A673 (cell line): ENCODE measurements around the gene FBXO15. TPM values are rescaled to one million over a fixed set of nuclear protein-coding genes. Genes with fewer than 3 reads are reported as not detected.

ENCODE experiments used
- BruUV-seq: library from RNA; stranded (reverse); fragments of 400-500 nt; replicated peaks from 2 replicates; lab custom pipeline; 2021; lab: Mats Ljungman, UMichigan
- CTCF ChIA-PET: fragments of 300-600 bp; sonication (Branson Sonifier 250); formaldehyde crosslinking; loops from one replicate; lab custom pipeline; 2022; ENCODE audit warnings: antibody characterized with exemption; lab: Charles Lee
- POLR2A ChIA-PET: fragments of 300-600 bp; sonication (Branson Sonifier 250); formaldehyde crosslinking; loops from one replicate; lab custom pipeline; 2022; ENCODE audit warnings: antibody characterized with exemption; ENCODE audit not compliant: low non-redundant PET; lab: Charles Lee
- DNase-seq: peaks from one replicate; pipeline ENCODE4 v3.0.0-alpha.2; 2015; ENCODE audit warnings: low spot score
- H3K27ac ChIP-seq: fragments of 200-600 bp; sonication (generic); 2 replicates; pipeline ENCODE4 v1.5.1; 2016; ENCODE audit warnings: mixed run types, low read depth, mild to moderate bottlenecking, mixed read lengths, antibody characterized with exemption, low read length; ENCODE audit not compliant: poor library complexity, severe bottlenecking
- H3K27me3 ChIP-seq: fragments of 200-600 bp; sonication (generic); replicated peaks from 2 replicates; pipeline ENCODE4 v1.6.1; 2017; ENCODE audit warnings: mixed run types, low read depth, mild to moderate bottlenecking, mixed read lengths, antibody characterized with exemption, low read length; ENCODE audit not compliant: insufficient read depth, poor library complexity
- H3K36me3 ChIP-seq: fragments of 200-600 bp; sonication (generic); 2 replicates; pipeline ENCODE4 v1.6.1; 2016; ENCODE audit warnings: mixed run types, mild to moderate bottlenecking, mixed read lengths, antibody characterized with exemption, low read length; ENCODE audit not compliant: insufficient read depth, poor library complexity, severe bottlenecking
- H3K4me1 ChIP-seq: fragments of 200-600 bp; sonication (generic); 2 replicates; pipeline ENCODE4 v1.6.1; 2017; ENCODE audit warnings: mixed run types, mild to moderate bottlenecking, mixed read lengths, antibody characterized with exemption, low read length; ENCODE audit not compliant: insufficient read depth, poor library complexity, severe bottlenecking
- H3K4me3 ChIP-seq: fragments of 200-600 bp; sonication (generic); 2 replicates; pipeline ENCODE4 v1.5.1; 2016; ENCODE audit warnings: low read depth, mixed run types, mild to moderate bottlenecking, mixed read lengths, low read length; ENCODE audit not compliant: poor library complexity, severe bottlenecking
- H3K9me3 ChIP-seq: fragments of 200-600 bp; sonication (generic); 2 replicates; pipeline ENCODE4 v1.6.1; 2016; ENCODE audit warnings: mixed run types, low read depth, mild to moderate bottlenecking, mixed read lengths, antibody characterized with exemption, low read length; ENCODE audit not compliant: poor library complexity, severe bottlenecking
- EZH2 ChIP-seq: fragments of 200-600 bp; sonication (generic); IDR thresholded peaks from 2 replicates; pipeline ENCODE4 v1.6.1; 2017; ENCODE audit warnings: borderline replicate concordance, low read depth, mild to moderate bottlenecking, mixed read lengths, antibody characterized with exemption, low read length; ENCODE audit not compliant: poor library complexity, severe bottlenecking
- intact Hi-C: fragments of 100-400 bp; cut with micrococcal nuclease; formaldehyde crosslinking; loops from one replicate; pipeline ENCODE4 v1.10.0; 2022; ENCODE audit not compliant: unreplicated experiment
- total RNA-seq: library from RNA; stranded (reverse); gene quantifications from 2 replicates; pipeline ENCODE4 v1.2.3, GENCODE V29; 2021
- TF ChIP-seq, protein P1 (sequence below): fragments of 300-800, 200-600 bp; sonication (generic); conservative IDR thresholded peaks from 2 replicates; pipeline ENCODE4 v1.5.1; 2017; ENCODE audit warnings: low read depth, mild to moderate bottlenecking, antibody characterized with exemption, low read length, moderate library complexity, mixed read lengths

Gene FBXO15
- total RNA-seq, 1 experiment from 2014 or later: 2.4 TPM

DNA sequence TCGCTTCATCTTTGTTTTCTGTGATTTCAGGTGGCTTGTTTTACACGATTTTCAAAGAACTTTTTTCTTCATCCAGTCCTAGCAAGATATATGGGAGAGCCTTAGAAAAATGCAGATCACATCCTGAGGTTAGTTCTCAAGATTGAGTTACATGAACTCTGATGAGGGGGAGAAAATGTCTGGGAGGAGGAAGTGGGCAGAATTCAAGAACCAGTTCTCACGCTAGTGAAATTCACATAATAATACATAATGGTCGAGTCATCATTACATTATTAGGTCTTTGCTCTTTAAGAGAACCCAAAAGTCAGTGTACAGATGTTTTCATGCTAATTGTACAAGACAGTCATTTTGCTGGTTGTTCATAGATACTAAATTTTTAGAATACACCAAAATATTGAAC is 7.6 kb upstream of the FBXO15 start:
- TF ChIP-seq EZH2: no peak
- TF ChIP-seq, protein P1, sequence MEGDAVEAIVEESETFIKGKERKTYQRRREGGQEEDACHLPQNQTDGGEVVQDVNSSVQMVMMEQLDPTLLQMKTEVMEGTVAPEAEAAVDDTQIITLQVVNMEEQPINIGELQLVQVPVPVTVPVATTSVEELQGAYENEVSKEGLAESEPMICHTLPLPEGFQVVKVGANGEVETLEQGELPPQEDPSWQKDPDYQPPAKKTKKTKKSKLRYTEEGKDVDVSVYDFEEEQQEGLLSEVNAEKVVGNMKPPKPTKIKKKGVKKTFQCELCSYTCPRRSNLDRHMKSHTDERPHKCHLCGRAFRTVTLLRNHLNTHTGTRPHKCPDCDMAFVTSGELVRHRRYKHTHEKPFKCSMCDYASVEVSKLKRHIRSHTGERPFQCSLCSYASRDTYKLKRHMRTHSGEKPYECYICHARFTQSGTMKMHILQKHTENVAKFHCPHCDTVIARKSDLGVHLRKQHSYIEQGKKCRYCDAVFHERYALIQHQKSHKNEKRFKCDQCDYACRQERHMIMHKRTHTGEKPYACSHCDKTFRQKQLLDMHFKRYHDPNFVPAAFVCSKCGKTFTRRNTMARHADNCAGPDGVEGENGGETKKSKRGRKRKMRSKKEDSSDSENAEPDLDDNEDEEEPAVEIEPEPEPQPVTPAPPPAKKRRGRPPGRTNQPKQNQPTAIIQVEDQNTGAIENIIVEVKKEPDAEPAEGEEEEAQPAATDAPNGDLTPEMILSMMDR: no peak
- CTCF ChIA-PET: no interaction called here
- H3K27me3 ChIP-seq: no peaks in the 10 kb centered on the region

DNA sequence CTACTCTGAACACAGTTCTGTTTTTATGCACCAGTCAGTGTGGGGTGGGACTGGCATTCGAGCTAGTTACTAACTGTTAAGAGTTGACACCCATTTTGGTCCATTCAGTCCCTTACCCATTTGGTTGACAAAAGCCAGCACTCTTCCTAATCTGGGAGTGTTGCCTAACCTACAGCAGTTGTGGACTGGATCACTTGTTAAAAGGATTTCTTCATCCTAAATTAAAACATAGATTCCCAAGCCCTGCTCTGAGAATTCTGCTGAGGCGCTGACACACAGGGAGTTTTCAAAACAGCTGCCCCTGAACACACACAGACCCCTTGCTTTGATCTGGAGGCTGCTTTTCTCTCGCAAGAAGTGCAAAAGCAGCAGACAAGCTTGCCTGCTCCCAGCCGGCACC is 7.1 kb upstream of the FBXO15 start:
- peaks cover 44% of the 10 kb centered on the region for H3K36me3 ChIP-seq
- no peak for TF ChIP-seq EZH2
- TF ChIP-seq, protein P1: no peak
- CTCF ChIA-PET: interaction anchor here (0.7 kb wide), 1 partner anchor 365 kb away, joined by 3 read pairs; no protein-coding TSS in a partner anchor
- no peaks in the 10 kb centered on the region for H3K9me3 ChIP-seq
- H3K4me3 ChIP-seq: no peak overlapping the region
- intact Hi-C loops: no loop called here
- peaks cover 5% of the 10 kb centered on the region for H3K4me1 ChIP-seq
- no peak overlapping the region for H3K27ac ChIP-seq
- H3K27me3 ChIP-seq: no peaks in the 10 kb centered on the region
- no peak for DNase-seq
- POLR2A ChIA-PET: no interaction called here
- BruUV-seq: no TSS peak

More for the DNA sequence above, 7.6 kb upstream of the FBXO15 start:
- no peak overlapping the region for H3K4me3 ChIP-seq
- peaks cover under 1% of the 10 kb centered on the region for H3K4me1 ChIP-seq
- intact Hi-C loops: no loop called here
- peaks cover 44% of the 10 kb centered on the region for H3K36me3 ChIP-seq
- POLR2A ChIA-PET: no interaction called here
- BruUV-seq: no TSS peak
- H3K27ac ChIP-seq: no peak overlapping the region
- no peaks in the 10 kb centered on the region for H3K9me3 ChIP-seq
- no peak for DNase-seq

DNA sequence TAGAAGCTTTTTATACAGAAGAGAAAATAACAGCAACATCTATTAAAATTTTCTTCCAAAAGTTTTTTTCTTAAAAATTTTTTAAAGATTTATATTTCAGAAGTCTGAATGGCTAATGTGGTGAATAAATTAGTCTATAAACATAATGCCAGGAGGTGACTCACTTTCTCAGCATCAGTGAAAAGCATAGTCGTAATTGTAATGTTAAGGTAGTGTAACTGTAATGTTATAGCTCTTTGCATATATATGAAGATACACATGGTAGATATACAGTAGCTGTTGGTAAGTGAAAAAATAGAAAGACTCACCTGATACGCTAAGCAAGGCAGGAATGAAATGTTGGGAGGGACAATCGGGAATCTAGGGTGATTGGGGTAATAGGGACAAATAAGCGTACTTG is 6.2 kb upstream of the FBXO15 start:
- TF ChIP-seq, protein P1: no peak
- no peak for TF ChIP-seq EZH2
- POLR2A ChIA-PET: no interaction called here
- DNase-seq: no peak
- CTCF ChIA-PET: interaction anchor here (0.5 to 0.7 kb wide), 2 partner anchors 364 to 398 kb away, joined by 3 to 4 read pairs; no protein-coding TSS in a partner anchor
- no TSS peak for BruUV-seq
- Histone ChIP-seq H3K4me3 (no peak overlapping the region), H3K4me1 (peaks cover 10% of the 10 kb centered on the region), H3K36me3 (peaks cover 38% of the 10 kb centered on the region), H3K9me3 (no peaks in the 10 kb centered on the region), H3K27me3 (no peaks in the 10 kb centered on the region), H3K27ac (no peak overlapping the region)
- intact Hi-C loops: no loop called here
